ENCODE results near the gene CARS2. TPM values are rescaled to one million over a fixed set of nuclear protein-coding genes. Genes with fewer than 3 reads are reported as not detected.
"Not testable (repeated sequence)": the region's sequence is repeated elsewhere in the genome, so short reads cannot be mapped to it uniquely, and the experiment has no call there.

Gene CARS2
- polyA plus RNA-seq, 1 donor from 2014 or later, result 68.5 TPM

DNA sequence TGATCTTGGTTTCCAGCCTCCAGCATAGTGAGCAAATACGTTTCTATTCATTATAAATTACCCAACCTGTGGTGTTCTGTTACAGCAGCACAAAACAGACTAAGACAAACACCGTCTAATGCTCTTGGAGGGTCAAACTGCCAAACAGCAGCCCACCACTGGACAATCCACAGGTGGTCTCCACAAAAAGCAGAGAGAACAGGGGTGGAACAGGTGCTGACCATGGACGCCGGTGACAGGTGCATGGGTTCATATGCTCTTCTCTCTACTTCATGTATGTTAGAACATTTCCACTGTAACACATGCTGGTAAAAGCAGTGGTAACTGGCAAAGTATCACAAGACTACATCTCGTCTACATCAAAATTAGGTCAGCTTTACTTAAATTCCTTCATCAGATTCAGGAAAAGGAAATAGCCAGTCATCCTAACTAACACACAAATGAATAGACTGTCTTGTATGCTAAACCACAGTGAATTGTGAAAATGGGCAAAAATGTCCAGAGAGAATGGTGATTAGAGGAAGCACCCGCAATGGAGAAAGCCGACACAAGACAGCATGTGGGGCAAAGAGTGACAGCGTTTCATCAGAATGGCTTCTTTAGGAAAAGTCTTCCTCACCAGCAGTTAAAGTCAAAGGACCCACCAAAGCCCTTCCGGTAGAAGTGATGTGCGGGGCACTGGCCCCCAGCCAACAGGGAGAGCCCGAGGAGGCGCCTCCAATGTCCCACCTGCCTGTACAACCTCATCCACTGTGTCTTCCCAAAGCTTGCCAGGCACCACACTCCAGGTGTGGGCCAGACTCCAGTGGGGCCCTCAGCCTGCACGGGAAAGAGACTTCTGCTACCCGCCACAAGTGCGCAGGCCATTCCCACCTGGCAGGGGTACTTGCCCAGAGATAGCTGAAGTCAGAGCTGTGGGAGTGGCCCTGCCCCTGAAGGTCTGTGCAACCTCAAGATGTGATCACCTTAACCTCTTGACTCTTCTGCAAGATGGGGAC is 6.5 kb downstream of the CARS2 start:
- Mint-ChIP-seq H3K36me3 (peaks cover 4% of the 10 kb centered on the region), H3K27ac (peak overlapping the region in 2 of 3 donors; percentile 54 to 64), H3K9me3 (no peaks in the 10 kb centered on the region), H3K4me1 (peaks cover 23 to 30% (median 26%) of the 10 kb centered on the region in 3 donors), H3K4me3 (peak overlapping the region in 1 of 4 donors; percentile 4), H3K27me3 (no peaks in the 10 kb centered on the region)

DNA sequence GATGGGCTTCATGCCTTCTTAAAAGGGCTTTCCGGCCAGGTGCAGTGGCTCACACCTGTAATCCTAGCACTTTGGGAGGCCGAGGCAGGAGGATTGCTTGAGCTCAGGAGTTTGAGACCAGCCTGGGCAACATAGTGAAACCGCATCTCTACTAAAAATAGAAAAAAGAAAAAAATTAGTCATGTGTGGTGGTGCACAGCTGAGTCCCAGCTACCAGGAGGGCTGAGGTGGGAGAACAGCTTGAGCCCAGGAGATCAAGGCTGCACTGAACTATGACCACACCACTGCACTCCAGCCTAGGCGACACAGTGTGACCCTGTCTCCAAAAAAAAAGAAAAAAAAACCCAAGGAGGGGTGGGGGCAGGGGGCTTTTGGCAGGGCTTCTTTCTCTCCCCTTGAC is 7.2 kb downstream of the CARS2 start:
- no peaks in the 10 kb centered on the region for H3K9me3 Mint-ChIP-seq
- no peak overlapping the region for H3K27ac Mint-ChIP-seq
- peaks cover 4% of the 10 kb centered on the region for H3K36me3 Mint-ChIP-seq
- no peaks in the 10 kb centered on the region for H3K27me3 Mint-ChIP-seq
- peaks cover 23 to 28% (median 25%) of the 10 kb centered on the region in 3 donors for H3K4me1 Mint-ChIP-seq
- peak overlapping the region in 2 of 4 donors; percentile 24 to 43 for H3K4me3 Mint-ChIP-seq

DNA sequence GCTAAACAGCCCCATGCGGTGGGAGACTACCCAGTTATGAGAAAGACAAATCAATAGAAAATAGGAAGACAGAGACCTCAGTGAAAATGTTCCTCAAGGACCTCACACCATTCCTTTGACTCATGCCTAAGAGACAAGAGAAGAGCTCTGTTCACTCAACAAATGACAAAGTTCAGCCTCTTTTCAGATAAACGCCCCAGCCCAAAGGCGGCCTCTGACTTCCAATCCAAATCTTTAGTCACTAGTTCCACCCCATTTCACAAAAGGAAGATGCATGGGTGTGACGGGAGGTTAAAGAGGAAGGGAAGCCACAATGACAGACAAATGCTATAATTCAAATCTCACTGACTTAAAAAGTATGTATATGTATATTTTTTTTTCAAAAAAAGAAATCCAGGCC is 8.1 kb downstream of the CARS2 start:
- Mint-ChIP-seq H3K27me3 (no peaks in the 10 kb centered on the region), H3K27ac (peak overlapping the region in 1 of 3 donors; percentile 59), H3K9me3 (no peaks in the 10 kb centered on the region), H3K36me3 (peaks cover 4% of the 10 kb centered on the region), H3K4me1 (peaks cover 21 to 25% (median 23%) of the 10 kb centered on the region in 3 donors), H3K4me3 (peak overlapping the region in 1 of 4 donors; percentile 72)

DNA sequence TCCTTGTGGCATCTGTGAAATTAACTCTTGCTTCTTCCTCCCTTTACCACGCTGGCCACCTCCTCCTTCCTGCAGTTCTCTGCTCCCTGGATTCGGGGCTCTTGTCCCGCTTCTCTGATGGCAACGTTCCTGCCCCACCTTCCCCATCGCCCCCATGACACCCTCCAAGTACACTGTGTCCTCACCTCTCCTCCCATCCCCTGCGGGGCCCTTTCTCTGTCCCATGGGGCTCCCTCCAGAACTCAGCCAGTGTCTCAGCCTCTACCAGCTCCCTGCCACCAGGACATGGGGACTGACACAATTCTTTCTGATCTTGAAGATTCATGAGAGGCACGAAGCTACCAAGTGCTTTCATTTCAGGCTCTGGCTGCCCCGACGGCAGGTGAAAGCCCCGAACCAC is 9.1 kb downstream of the CARS2 start:
- Mint-ChIP-seq H3K36me3 (peaks cover 4% of the 10 kb centered on the region), H3K9me3 (no peaks in the 10 kb centered on the region), H3K27ac (no peak overlapping the region)

DNA sequence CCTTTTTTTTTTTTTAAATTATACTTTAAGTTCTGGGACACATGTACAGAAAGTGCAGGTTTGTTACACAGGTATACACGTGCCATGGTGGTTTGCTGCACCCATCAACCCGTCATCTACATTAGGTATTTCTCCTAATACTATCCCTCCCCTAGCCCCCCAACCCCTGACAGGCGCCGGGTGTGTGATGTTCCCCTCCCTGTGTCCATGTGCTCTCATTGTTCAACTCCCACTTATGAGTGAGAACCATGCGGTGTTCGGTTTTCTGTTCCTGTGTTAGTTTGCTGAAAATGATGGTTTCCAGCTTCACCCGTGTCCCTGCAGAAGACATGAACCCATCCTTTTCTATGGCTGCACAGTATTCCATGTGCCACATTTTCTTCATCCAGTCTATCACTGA is 10.1 kb downstream of the CARS2 start:
- H3K27me3 Mint-ChIP-seq, H3K27ac Mint-ChIP-seq, H3K4me3 Mint-ChIP-seq, H3K9me3 Mint-ChIP-seq, H3K36me3 Mint-ChIP-seq: not testable (repeated sequence)
- H3K4me1 Mint-ChIP-seq, result peaks cover 13 to 17% (median 15%) of the 10 kb centered on the region in 3 donors

More for the DNA sequence above, 9.1 kb downstream of the CARS2 start:
- peaks cover 16 to 19% (median 18%) of the 10 kb centered on the region in 3 donors for H3K4me1 Mint-ChIP-seq
- no peak overlapping the region for H3K4me3 Mint-ChIP-seq
- H3K27me3 Mint-ChIP-seq, result no peaks in the 10 kb centered on the region

DNA sequence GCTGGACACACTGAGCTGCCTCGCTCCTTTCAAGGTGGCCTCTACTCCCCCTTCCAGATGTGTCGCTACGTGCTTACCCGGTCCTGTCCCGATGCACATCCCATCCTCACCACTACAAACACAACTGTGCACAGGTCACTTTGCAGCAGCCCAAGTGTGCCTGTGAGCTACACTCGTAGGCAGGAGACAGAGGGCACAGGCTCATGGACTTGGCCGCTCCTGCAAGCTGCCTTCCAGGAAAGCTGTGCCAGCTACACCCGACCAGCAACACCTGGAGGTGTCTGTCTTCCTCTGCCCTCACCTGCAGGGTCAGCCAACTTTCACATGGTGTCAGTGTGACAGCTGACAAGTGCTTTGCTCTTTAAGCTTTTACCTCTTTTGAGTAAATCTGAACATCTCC is 15.4 kb downstream of the CARS2 start:
- no peaks in the 10 kb centered on the region for H3K9me3 Mint-ChIP-seq
- H3K36me3 Mint-ChIP-seq, result no peaks in the 10 kb centered on the region
- H3K27ac Mint-ChIP-seq, result peak overlapping the region in 1 of 3 donors; percentile 24
- no peak overlapping the region for H3K4me3 Mint-ChIP-seq
- H3K27me3 Mint-ChIP-seq, result no peaks in the 10 kb centered on the region
- H3K4me1 Mint-ChIP-seq, result peaks cover under 1 to 4% (median under 1%) of the 10 kb centered on the region in 3 donors

DNA sequence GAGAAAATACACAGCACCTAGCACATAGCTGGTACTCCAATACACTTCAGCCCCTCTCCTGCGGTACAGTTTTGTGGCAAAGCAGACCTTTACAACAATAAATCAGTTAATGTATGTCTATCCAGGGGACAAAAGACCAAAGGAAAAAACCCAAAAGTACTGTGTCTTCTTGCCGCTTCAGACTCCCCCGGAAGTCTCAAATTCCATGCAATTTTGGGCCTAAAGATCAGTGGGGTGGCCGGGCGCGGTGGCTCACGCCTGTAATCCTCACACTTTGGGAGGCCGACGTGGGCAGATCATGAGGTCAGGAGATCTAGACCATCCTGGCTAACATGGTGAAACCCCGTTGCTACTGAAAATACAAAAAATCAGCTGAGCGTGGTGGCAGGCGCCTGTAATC is 16.2 kb downstream of the CARS2 start:
- no peaks in the 10 kb centered on the region for H3K36me3 Mint-ChIP-seq
- peaks cover 3 to 6% (median 5%) of the 10 kb centered on the region in 3 donors for H3K4me1 Mint-ChIP-seq
- H3K4me3 Mint-ChIP-seq, result no peak overlapping the region
- H3K9me3 Mint-ChIP-seq, result no peaks in the 10 kb centered on the region
- H3K27me3 Mint-ChIP-seq, result no peaks in the 10 kb centered on the region
- H3K27ac Mint-ChIP-seq, result peak overlapping the region in 1 of 3 donors; percentile 78

DNA sequence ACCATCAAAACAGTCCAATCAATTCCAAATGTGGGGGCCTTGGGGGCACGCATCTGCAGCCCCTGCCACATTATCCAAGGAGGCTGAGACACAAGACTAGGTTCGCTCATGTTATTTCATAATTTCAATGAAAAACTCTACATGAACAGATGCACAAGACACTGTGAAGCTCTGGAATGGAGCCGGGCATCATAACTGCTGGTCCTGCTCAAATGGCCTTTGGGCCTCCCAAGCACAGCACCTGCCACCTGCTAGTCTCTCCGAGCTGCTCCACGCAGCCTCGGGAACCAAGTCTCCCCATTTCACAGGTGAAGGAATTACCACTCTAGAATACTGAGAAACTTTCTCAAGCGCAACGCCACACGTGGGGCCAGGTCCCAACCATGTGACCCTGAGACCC is 16.9 kb downstream of the CARS2 start:
- Mint-ChIP-seq H3K9me3 (no peaks in the 10 kb centered on the region), H3K27ac (no peak overlapping the region), H3K36me3 (no peaks in the 10 kb centered on the region), H3K4me3 (no peak overlapping the region), H3K4me1 (peaks cover 3 to 6% (median 5%) of the 10 kb centered on the region in 3 donors), H3K27me3 (no peaks in the 10 kb centered on the region)

DNA sequence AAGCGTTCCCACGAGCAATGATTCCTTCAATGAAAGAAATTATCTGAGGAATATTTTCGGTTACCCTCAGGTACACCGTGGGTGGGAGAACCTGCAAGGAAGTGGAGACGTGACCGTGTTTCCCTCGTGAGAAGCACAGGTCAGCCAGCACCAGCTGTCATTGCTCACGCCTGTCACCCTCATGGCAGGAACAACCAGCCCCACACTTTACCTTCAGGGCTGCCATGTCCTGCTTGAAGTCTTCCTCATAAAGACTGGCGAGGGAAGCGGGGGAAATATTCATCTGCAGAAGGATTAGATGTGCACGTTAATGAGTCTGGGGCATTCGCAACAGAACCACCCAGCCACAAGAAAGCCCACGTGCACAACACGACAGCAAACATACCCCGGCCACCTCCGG is 18.2 kb downstream of the CARS2 start:
- peaks cover 3 to 6% (median 5%) of the 10 kb centered on the region in 3 donors for H3K4me1 Mint-ChIP-seq

DNA sequence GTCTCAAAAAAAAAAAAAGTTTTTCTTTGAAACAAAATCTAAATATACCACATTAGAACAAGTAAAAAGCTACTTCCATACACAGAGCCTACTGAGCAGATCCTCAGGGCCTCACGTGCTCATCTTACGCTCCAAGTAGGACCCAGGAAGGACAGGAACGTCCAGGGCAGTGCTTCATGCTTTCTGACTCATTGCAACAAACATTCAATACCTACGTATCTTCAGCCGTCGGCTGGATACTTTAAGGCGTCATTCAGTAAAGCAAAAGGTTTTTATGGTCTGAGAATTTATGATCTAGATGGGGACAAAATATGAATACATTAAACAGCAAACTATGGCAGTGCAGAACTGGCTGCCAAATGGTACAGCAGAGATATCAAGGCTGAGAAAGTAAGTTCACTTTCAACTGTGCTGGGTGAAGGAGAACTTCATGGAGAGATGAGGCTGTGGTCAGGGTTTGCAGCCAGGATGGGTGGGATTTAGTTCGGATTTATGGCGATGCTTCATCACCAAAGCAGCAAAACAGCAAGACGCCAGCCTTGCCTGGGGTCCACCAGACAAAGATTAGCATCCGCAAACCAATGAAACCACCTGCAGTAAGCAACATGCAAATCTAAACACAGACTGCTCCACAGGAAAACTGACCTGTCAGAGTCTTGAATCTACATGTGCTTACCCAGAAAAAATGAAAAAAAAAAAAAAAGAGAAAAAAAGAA is 20.5 kb downstream of the CARS2 start:
- Mint-ChIP-seq H3K9me3 (no peaks in the 10 kb centered on the region), H3K27me3 (no peaks in the 10 kb centered on the region)

More for the DNA sequence above, 18.2 kb downstream of the CARS2 start:
- Mint-ChIP-seq H3K36me3 (no peaks in the 10 kb centered on the region), H3K4me3 (no peak overlapping the region), H3K9me3 (no peaks in the 10 kb centered on the region), H3K27me3 (no peaks in the 10 kb centered on the region), H3K27ac (no peak overlapping the region)

DNA sequence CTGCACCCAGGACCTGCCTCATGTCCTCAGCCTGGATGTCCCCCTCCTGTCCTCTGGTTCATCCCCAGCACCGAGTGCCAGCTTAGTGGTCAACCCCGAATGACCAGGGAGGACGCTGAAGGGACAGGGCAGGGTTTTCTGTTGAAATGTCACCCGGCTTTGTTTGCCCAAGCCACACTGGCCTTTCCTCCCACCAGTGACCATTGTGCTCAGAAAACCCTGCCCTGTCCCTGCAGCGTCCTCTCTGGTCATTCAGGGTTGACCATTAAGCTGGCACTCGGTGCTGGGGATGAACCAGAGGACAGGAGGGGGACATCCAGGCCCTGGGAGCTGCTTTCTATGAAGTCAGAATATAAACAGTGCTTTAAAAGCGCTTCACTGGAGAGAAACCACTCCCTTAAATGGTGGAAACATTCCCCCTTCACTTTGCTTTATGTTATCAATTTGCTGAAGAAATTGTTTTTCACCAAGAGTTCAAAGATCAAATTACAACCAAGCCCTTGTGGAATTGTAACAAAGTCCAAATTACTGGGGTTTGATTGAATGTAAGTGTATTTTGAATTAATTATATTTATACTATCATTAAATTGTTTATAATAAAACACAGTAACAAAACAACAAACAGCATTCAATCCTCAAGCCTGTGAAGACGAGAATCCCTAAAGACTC is 21.4 kb downstream of the CARS2 start:
- H3K9me3 Mint-ChIP-seq, result no peaks in the 10 kb centered on the region
- H3K4me1 Mint-ChIP-seq, result peaks cover 5 to 13% (median 9%) of the 10 kb centered on the region in 3 donors
- no peaks in the 10 kb centered on the region for H3K27me3 Mint-ChIP-seq
- no peaks in the 10 kb centered on the region for H3K36me3 Mint-ChIP-seq
- no peak overlapping the region for H3K27ac Mint-ChIP-seq
- no peak overlapping the region for H3K4me3 Mint-ChIP-seq

More for the DNA sequence above, 20.5 kb downstream of the CARS2 start:
- H3K27ac Mint-ChIP-seq, result peak overlapping the region in 1 of 3 donors; percentile 84
- peaks cover 5 to 15% (median 8%) of the 10 kb centered on the region in 3 donors for H3K4me1 Mint-ChIP-seq
- no peak overlapping the region for H3K4me3 Mint-ChIP-seq
- H3K36me3 Mint-ChIP-seq, result no peaks in the 10 kb centered on the region

DNA sequence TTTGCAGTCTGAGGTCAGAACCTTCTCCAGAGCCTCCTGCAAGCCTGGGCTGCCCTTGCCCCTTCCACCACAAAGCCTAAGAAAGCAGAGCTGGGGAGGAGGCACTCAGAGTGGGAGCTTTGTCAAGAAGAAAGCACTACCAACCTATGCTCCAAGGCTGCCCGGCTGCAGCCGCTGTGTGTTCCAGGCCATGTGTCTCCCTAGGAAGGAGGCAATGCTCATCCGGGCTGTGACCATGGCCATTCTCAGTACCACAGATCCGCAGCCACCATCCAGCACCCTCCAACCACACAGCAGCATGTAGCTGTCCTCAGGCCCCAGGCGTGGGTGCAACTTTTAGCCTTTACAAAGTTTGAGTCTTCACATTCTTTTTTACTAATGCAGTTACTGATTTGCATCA is 22.0 kb downstream of the CARS2 start:
- Mint-ChIP-seq H3K4me3 (no peak overlapping the region), H3K27ac (peak overlapping the region in 1 of 3 donors; percentile 78), H3K4me1 (peaks cover 5 to 13% (median 10%) of the 10 kb centered on the region in 3 donors), H3K36me3 (no peaks in the 10 kb centered on the region), H3K9me3 (no peaks in the 10 kb centered on the region), H3K27me3 (no peaks in the 10 kb centered on the region)

DNA sequence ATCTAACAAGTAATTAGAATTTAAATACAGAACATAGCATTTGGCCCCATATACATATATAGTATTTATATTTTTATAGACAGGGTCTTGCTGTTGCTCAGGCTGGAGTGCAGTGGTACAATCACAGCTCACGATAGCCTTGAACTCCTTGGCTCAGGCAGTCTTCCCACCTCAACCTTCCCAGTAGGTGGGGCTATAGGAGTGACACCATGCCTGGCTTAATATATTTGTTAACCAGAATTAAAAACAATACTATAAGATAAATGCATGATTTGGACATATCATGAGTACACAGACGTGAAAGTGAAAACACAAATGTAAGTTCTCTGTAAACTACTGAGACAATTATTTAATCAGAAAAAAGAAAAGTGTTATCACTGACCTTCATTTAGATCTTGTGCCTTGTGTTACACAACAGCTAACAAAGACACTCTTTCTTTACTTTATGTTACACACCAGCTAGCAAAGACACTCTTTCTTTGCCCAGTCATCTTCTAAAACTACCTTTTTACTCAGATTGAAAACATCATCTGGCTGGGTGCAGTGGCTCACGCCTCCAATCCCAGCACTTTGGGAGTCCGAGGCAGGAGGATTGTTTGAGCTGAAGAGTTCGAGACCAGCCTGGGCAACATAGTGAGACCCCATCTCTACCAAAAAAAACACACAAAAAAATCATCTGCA is 22.6 kb downstream of the CARS2 start:
- H3K9me3 Mint-ChIP-seq, result no peaks in the 10 kb centered on the region
- H3K27ac Mint-ChIP-seq, result peak overlapping the region in 2 of 3 donors; percentile 73 to 78
- H3K36me3 Mint-ChIP-seq, result peaks cover 1% of the 10 kb centered on the region

DNA sequence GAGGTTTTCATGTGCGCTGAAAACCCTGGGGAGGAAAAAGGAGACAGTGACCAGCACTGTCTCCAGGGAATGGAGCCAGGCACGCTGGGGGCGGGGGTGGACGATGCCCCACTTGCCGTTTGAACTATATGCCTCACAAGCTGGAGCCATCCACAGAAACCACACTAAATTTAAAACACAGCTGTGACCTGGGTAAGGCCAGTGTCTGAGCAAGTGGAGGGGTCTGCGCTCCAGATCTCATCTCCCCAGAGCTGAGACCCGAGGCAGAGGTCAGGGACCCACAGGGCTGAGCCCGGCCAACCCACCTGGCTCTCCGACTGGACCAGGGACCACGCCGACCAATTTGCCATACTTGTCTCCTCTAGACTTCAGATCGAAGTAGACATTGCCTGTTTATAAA is 23.2 kb downstream of the CARS2 start:
- Mint-ChIP-seq H3K36me3 (peaks cover 2% of the 10 kb centered on the region), H3K27ac (peak overlapping the region in 1 of 3 donors; percentile 19), H3K4me3 (no peak overlapping the region), H3K27me3 (no peaks in the 10 kb centered on the region), H3K4me1 (peaks cover 9 to 19% (median 19%) of the 10 kb centered on the region in 3 donors), H3K9me3 (no peaks in the 10 kb centered on the region)

More for the DNA sequence above, 22.6 kb downstream of the CARS2 start:
- peaks cover 6 to 17% (median 16%) of the 10 kb centered on the region in 3 donors for H3K4me1 Mint-ChIP-seq
- no peak overlapping the region for H3K4me3 Mint-ChIP-seq
- H3K27me3 Mint-ChIP-seq, result no peaks in the 10 kb centered on the region

Measured in IgD-negative memory B cell (primary cell).